H1 (cell line): Measurements from ENCODE around the gene SP8. TPM values are rescaled to one million over a fixed set of nuclear protein-coding genes. Genes with fewer than 3 reads are reported as not detected.

ENCODE experiments used
- CTCF ChIA-PET: fragments of 300-600 bp; sonication (Branson Sonifier 250); formaldehyde crosslinking; loops from one replicate; lab custom pipeline; 2021; ENCODE audit not compliant: partially characterized antibody; lab: Charles Lee
- POLR2A ChIA-PET: fragments of 300-600 bp; sonication (Branson Sonifier 250); formaldehyde crosslinking; loops from one replicate; lab custom pipeline; 2021; ENCODE audit warnings: inconsistent platforms; ENCODE audit not compliant: partially characterized antibody; lab: Charles Lee
- DNase-seq, 2 experiments: peaks; one replicate each; pipeline versions ENCODE4 v3.0.0 to v3.0.0-alpha.2; 2010 to 2022; ENCODE audit warnings: low spot score in 2 of 2, low read depth in 1 of 2, mixed read lengths in 1 of 2
- FAIRE-seq: peaks from 2 replicates; lab custom pipeline; 2011; peaks lifted over from hg19 to GRCh38; lab: Jason Lieb, UNC
- H2AFZ ChIP-seq: 2 replicates; pipeline ENCODE4 v1.8.1; 2012; ENCODE audit warnings: low read length, inconsistent platforms
- H2AK5ac ChIP-seq: 2 replicates; pipeline ENCODE4 v1.6.1; 2013; ENCODE audit warnings: low read depth, low read length
- H2BK120ac ChIP-seq: replicated peaks from 2 replicates; pipeline ENCODE3; 2013; ENCODE audit warnings: low read depth, low read length, inconsistent platforms
- H2BK12ac ChIP-seq: 2 replicates; pipeline ENCODE4 v1.6.1; 2013; ENCODE audit warnings: low read depth, low read length
- H2BK15ac ChIP-seq: 2 replicates; pipeline ENCODE4 v1.6.1; 2013; ENCODE audit warnings: low read length
- H2BK20ac ChIP-seq: 2 replicates; pipeline ENCODE4 v1.6.1; 2013; ENCODE audit warnings: low read length
- H2BK5ac ChIP-seq: 2 replicates; pipeline ENCODE4 v1.6.1; 2013; ENCODE audit warnings: low read depth, low read length
- H3K14ac ChIP-seq: 2 replicates; pipeline ENCODE4 v1.6.1; 2013; ENCODE audit warnings: inconsistent platforms; ENCODE audit not compliant: insufficient read length
- H3K18ac ChIP-seq: 2 replicates; pipeline ENCODE4 v1.6.1; 2013; ENCODE audit warnings: low read length; ENCODE audit errors: extremely low read depth
- H3K23ac ChIP-seq: 2 replicates; pipeline ENCODE4 v1.6.1; 2013; ENCODE audit warnings: inconsistent platforms; ENCODE audit not compliant: insufficient read length
- H3K23me2 ChIP-seq: 2 replicates; pipeline ENCODE4 v1.6.1; 2013; ENCODE audit warnings: low read depth, low read length
- H3K27ac ChIP-seq: 2 replicates; pipeline ENCODE4 v1.6.1; 2011; ENCODE audit warnings: low read depth, low read length, inconsistent platforms
- H3K27me3 ChIP-seq, 4 experiments: replicated peaks in 1 of 4; 1 replicate in 1 of 4; 2 replicates in 3 of 4; pipeline versions ENCODE4 v1.6.1 to v1.8.1; 2011 to 2013; ENCODE audit warnings: low read length in 3 of 4, mild to moderate bottlenecking in 3 of 4, inconsistent platforms in 2 of 4, mixed read lengths in 2 of 4, moderate library complexity in 1 of 4; ENCODE audit not compliant: control insufficient read depth in 3 of 4, insufficient read depth in 3 of 4; ENCODE audit errors: extremely low read depth in 1 of 4
- H3K36me3 ChIP-seq, 4 experiments: 2 replicates each; pipeline versions ENCODE4 v1.6.1 to v1.8.1; 2011 to 2013; ENCODE audit warnings: mild to moderate bottlenecking in 4 of 4, low read length in 3 of 4, moderate library complexity in 2 of 4, control low read depth in 1 of 4, inconsistent platforms in 1 of 4; ENCODE audit not compliant: insufficient read depth in 4 of 4, control insufficient read depth in 2 of 4
- H3K4ac ChIP-seq: replicated peaks from 2 replicates; pipeline ENCODE3; 2013; ENCODE audit warnings: low read length, low read depth, mixed read lengths, inconsistent platforms; ENCODE audit not compliant: insufficient read length
- H3K4me1 ChIP-seq, 4 experiments: replicated peaks in 1 of 4; 1 replicate in 1 of 4; 2 replicates in 3 of 4; pipeline versions ENCODE4 v1.6.1 to v1.8.1; 2011 to 2013; ENCODE audit warnings: low read length in 3 of 4, inconsistent platforms in 2 of 4, mixed read lengths in 1 of 4; ENCODE audit not compliant: insufficient read depth in 4 of 4, control insufficient read depth in 3 of 4
- H3K4me2 ChIP-seq, 2 experiments: 2 replicates each; pipeline versions ENCODE4 v1.6.1 to v1.8.1; 2011 to 2013; ENCODE audit warnings: low read depth in 2 of 2, low read length in 2 of 2, control low read depth in 1 of 2, inconsistent platforms in 1 of 2, mild to moderate bottlenecking in 1 of 2; ENCODE audit not compliant: insufficient read depth in 1 of 2
- H3K4me3 ChIP-seq, 4 experiments: fragments of 200-600, 300-600 bp in 1 of 4; sonication (generic), shearing (Covaris generic), sonication (Bioruptor Twin) in 1 of 4; 2 replicates each; pipeline versions ENCODE4 v1.5.1 to v1.8.1; 2011 to 2016; ENCODE audit warnings: low read length in 4 of 4, low read depth in 3 of 4, control low read depth in 2 of 4, inconsistent platforms in 2 of 4, mild to moderate bottlenecking in 2 of 4, mixed read lengths in 1 of 4, moderate library complexity in 1 of 4; ENCODE audit not compliant: insufficient read depth in 2 of 4; ENCODE audit errors: extremely low read depth in 1 of 4
- H3K56ac ChIP-seq: replicated peaks from 2 replicates; pipeline ENCODE3; 2013; ENCODE audit warnings: low read depth, mild to moderate bottlenecking, mixed read lengths, low read length, inconsistent platforms; ENCODE audit not compliant: insufficient read length
- H3K79me1 ChIP-seq: 2 replicates; pipeline ENCODE4 v1.6.1; 2013; ENCODE audit warnings: low read depth, low read length, control low read depth
- H3K79me2 ChIP-seq, 2 experiments: 2 replicates each; pipeline versions ENCODE4 v1.6.1 to v1.8.1; 2012 to 2013; ENCODE audit warnings: low read length in 2 of 2, mild to moderate bottlenecking in 2 of 2, inconsistent platforms in 1 of 2; ENCODE audit not compliant: insufficient read depth in 2 of 2, control insufficient read depth in 1 of 2
- H3K9ac ChIP-seq, 4 experiments: replicated peaks in 1 of 4; 1 replicate in 1 of 4; 2 replicates in 3 of 4; pipeline versions ENCODE4 v1.6.1 to v1.8.1; 2011 to 2013; ENCODE audit warnings: low read depth in 3 of 4, low read length in 3 of 4, control low read depth in 2 of 4, mild to moderate bottlenecking in 2 of 4, moderate library complexity in 2 of 4, inconsistent platforms in 1 of 4; ENCODE audit errors: extremely low read depth in 1 of 4
- H3K9me3 ChIP-seq, 2 experiments: 2 replicates each; pipeline versions ENCODE4 v1.6.1 to v1.8.1; 2012 to 2013; ENCODE audit warnings: mild to moderate bottlenecking in 2 of 2, moderate library complexity in 2 of 2, control low read depth in 1 of 2, inconsistent platforms in 1 of 2, low read depth in 1 of 2, low read length in 1 of 2, mixed read lengths in 1 of 2; ENCODE audit not compliant: insufficient read depth in 2 of 2
- H4K20me1 ChIP-seq, 2 experiments: replicated peaks in 1 of 2; 2 replicates each; pipeline versions ENCODE3 to v1.8.1; 2011 to 2013; ENCODE audit warnings: inconsistent platforms in 2 of 2, low read length in 2 of 2, mild to moderate bottlenecking in 1 of 2; ENCODE audit not compliant: insufficient read depth in 2 of 2, control insufficient read depth in 1 of 2
- H4K5ac ChIP-seq: 2 replicates; pipeline ENCODE4 v1.6.1; 2013; ENCODE audit warnings: low read length, low read depth, mixed read lengths, inconsistent platforms; ENCODE audit not compliant: insufficient read length
- H4K8ac ChIP-seq: 2 replicates; pipeline ENCODE4 v1.8.0; 2013; ENCODE audit warnings: mild to moderate bottlenecking, moderate library complexity, low read length, inconsistent platforms; ENCODE audit not compliant: insufficient read depth; ENCODE audit errors: extremely low read depth
- H4K91ac ChIP-seq: replicated peaks from 2 replicates; pipeline ENCODE3; 2013; ENCODE audit warnings: low read length, mixed read lengths, inconsistent platforms; ENCODE audit not compliant: insufficient read length
- CEBPB ChIP-seq: IDR thresholded peaks from 2 replicates; pipeline ENCODE4 v1.6.1; 2012; ENCODE audit warnings: low read depth, low read length
- CREB1 ChIP-seq: IDR thresholded peaks from 2 replicates; pipeline ENCODE4 v1.6.1; 2012; ENCODE audit warnings: inconsistent platforms
- MAX ChIP-seq: IDR thresholded peaks from 2 replicates; pipeline ENCODE4 v1.6.1; 2012; ENCODE audit warnings: inconsistent platforms
- POLR2A ChIP-seq, 2 experiments: IDR thresholded peaks; 1 replicate in 1 of 2; 2 replicates in 1 of 2; pipeline ENCODE4 v1.6.1; 2011; ENCODE audit warnings: low read depth in 2 of 2, low read length in 2 of 2, mild to moderate bottlenecking in 2 of 2; ENCODE audit errors: control extremely low read depth in 1 of 2
- RNF2 ChIP-seq: fragments of 200-900, 300-1000 bp; sonication (generic); IDR thresholded peaks from 2 replicates; pipeline ENCODE4 v1.7.1; 2016; ENCODE audit warnings: borderline replicate concordance, low read depth, mild to moderate bottlenecking, antibody characterized with exemption, low read length; ENCODE audit not compliant: poor library complexity, severe bottlenecking; ENCODE audit errors: missing control alignments
- TAF1 ChIP-seq: IDR thresholded peaks from 2 replicates; pipeline ENCODE4 v1.6.1; 2011; ENCODE audit warnings: mild to moderate bottlenecking, low read depth, low read length
- WGBS, 2 experiments: shearing (Covaris generic) in 1 of 2; methylation state at CpG; one replicate each; pipeline versions ENCODE4 v1.1.6 to v1.1.7; 2013 to 2015; ENCODE audit warnings: low lambda C conversion rate in 2 of 2, mixed read lengths in 2 of 2, inconsistent platforms in 1 of 2, low coverage in 1 of 2, missing lambda C conversion rate in 1 of 2; ENCODE audit not compliant: insufficient replicate concordance in 2 of 2, insufficient coverage in 1 of 2, insufficient read length in 1 of 2; ENCODE audit errors: extremely low coverage in 1 of 2, missing lambda C conversion rate in 1 of 2; 5-methylcytosine and 5-hydroxymethylcytosine counted together
- polyA plus RNA-seq, 7 experiments: library from polyadenylated mRNA; depleted of rRNA in 3 of 7; stranded (reverse) in 5 of 7; unstranded in 2 of 7; fragments of >200 nt in 5 of 7; fragments of 200-250 nt in 2 of 7; gene quantifications; 1 replicate in 5 of 7; 2 replicates in 1 of 7; 4 replicates in 1 of 7; pipeline versions ENCODE4 v1.2.1 to v1.2.3, GENCODE V29; 2011 to 2013; ENCODE audit warnings: missing spikeins in 2 of 7, mixed read lengths in 2 of 7
- total RNA-seq: library from RNA; stranded (reverse); fragmentation: NEBNext Ultra II Directional; extraction: Animal tissue kit (Norgen Biotek cat#: 25700); gene quantifications from 2 replicates; pipeline ENCODE4 v1.2.1, GENCODE V29; 2021
- TF ChIP-seq, protein P1 (sequence below): IDR thresholded peaks from 2 replicates; pipeline ENCODE4 v1.6.1; 2012; ENCODE audit warnings: low read length, inconsistent platforms

The SP8 gene
- total and polyA plus RNA-seq, 2 of the 8 experiments (the other 6 are each of a cell fraction or from before 2014, with no cell fraction given), result 11.3 to 12.0 TPM

- POLR2A ChIA-PET, result no interaction called here
- 84% methylated on average over 5 of the region's 5 CpGs; no CpG with 5 or more reads in 1 of the 2 experiments for WGBS, 2 experiments
- H3K9ac ChIP-seq, result no peak overlapping the region
Measured at GRCh38 chr7:20737840-20738448, 48.7 kb downstream of the SP8 start.

More at GRCh38 chr7:20737840-20738448, 48.7 kb downstream of the SP8 start:
- no peak for FAIRE-seq
- Histone ChIP-seq H3K79me1 (no peaks in the 10 kb centered on the region), H3K27me3 (peaks cover 0 to 1% (median 0%) of the 10 kb centered on the region in 4 experiments; a peak in 1 of 7 replicates), H3K36me3 (no peaks in the 10 kb centered on the region), H4K91ac (no peak overlapping the region), H2BK20ac (no peak overlapping the region), H3K4ac (no peak overlapping the region), H2BK15ac (no peak overlapping the region), H2AK5ac (no peak overlapping the region), H3K9me3 (no peaks in the 10 kb centered on the region), H3K23me2 (no peaks in the 10 kb centered on the region), H2AFZ (0 out of 2 replicates have a peak overlapping the region, but pooled peaks have one; percentile 38), H4K20me1 (no peaks in the 10 kb centered on the region), H4K5ac (no peak overlapping the region), H3K14ac (no peak overlapping the region), H3K56ac (no peak overlapping the region), H2BK5ac (no peak overlapping the region), H3K4me3 (no peak overlapping the region), H3K4me1 (no peaks in the 10 kb centered on the region), H3K4me2 (no peak overlapping the region), H3K18ac (no peak overlapping the region; the same call in 1 of the 2 replicates), H3K27ac (no peak overlapping the region), H3K23ac (no peak overlapping the region), H2BK120ac (no peak overlapping the region), H3K79me2 (no peaks in the 10 kb centered on the region), H2BK12ac (no peak overlapping the region), H4K8ac (no peak overlapping the region)
- DNase-seq, result no peak
- CTCF ChIA-PET, result interaction anchor here (0.6 to 1.1 kb wide), 3 partner anchors 20 to 315 kb away, joined by 3 to 4 read pairs (median 3); no protein-coding TSS in a partner anchor
- no peak for TF ChIP-seq CREB1
- TF ChIP-seq TAF1, result no peak
- TF ChIP-seq CEBPB, result peak; percentile 44; the same call in 1 of the 2 replicates
- no peak for TF ChIP-seq POLR2A (IDR thresholded peaks at IDR 0.05; ENCODE audit: control extremely low read depth in 1 of 2, low read depth in 2 of 2, low read length in 2 of 2)
- no peak for TF ChIP-seq RNF2
- TF ChIP-seq, protein P1, sequence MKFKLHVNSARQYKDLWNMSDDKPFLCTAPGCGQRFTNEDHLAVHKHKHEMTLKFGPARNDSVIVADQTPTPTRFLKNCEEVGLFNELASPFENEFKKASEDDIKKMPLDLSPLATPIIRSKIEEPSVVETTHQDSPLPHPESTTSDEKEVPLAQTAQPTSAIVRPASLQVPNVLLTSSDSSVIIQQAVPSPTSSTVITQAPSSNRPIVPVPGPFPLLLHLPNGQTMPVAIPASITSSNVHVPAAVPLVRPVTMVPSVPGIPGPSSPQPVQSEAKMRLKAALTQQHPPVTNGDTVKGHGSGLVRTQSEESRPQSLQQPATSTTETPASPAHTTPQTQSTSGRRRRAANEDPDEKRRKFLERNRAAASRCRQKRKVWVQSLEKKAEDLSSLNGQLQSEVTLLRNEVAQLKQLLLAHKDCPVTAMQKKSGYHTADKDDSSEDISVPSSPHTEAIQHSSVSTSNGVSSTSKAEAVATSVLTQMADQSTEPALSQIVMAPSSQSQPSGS, result no peak
- no peak for TF ChIP-seq MAX
